ACC112 (cell line): Measurements from ENCODE around the gene ANXA4.
A peak's percentile ranks its signal among the peaks of the same experiment; 100 is the strongest.
"Not testable (repeated sequence)": the region's sequence is repeated elsewhere in the genome, so short reads cannot be mapped to it uniquely, and the experiment has no call there.

Experiments
- H2AFZ ChIP-seq: fragments of 200-600 bp; sonication (generic); one replicate; pipeline ENCODE4 v1.6.0; 2017; ENCODE audit warnings: antibody characterized with exemption, low read length; ENCODE audit not compliant: unreplicated experiment
- H3K27ac ChIP-seq: fragments of 200-600 bp; sonication (generic); 2 replicates; pipeline ENCODE4 v1.5.1; 2014; ENCODE audit warnings: low read depth, mild to moderate bottlenecking, antibody characterized with exemption, low read length, moderate library complexity
- H3K27me3 ChIP-seq: fragments of 200-600 bp; sonication (generic); 2 replicates; pipeline ENCODE4 v1.6.1; 2014; ENCODE audit warnings: mild to moderate bottlenecking, antibody characterized with exemption, low read length, moderate library complexity, mixed read lengths; ENCODE audit not compliant: insufficient read depth
- H3K36me3 ChIP-seq: fragments of 200-600 bp; sonication (generic); 2 replicates; pipeline ENCODE4 v1.6.1; 2016; ENCODE audit warnings: mild to moderate bottlenecking, antibody characterized with exemption, low read length, moderate library complexity, mixed read lengths; ENCODE audit not compliant: insufficient read depth
- H3K4me1 ChIP-seq: fragments of 200-600 bp; sonication (generic); one replicate; pipeline ENCODE4 v1.6.1; 2016; ENCODE audit warnings: low read length, mixed read lengths; ENCODE audit not compliant: insufficient read depth, unreplicated experiment, control insufficient read depth
- H3K4me3 ChIP-seq: fragments of 200-600 bp; sonication (generic); 2 replicates; pipeline ENCODE4 v1.5.1; 2014; ENCODE audit warnings: mild to moderate bottlenecking, low read depth, low read length
- H3K79me2 ChIP-seq: fragments of 200-600 bp; sonication (generic); one replicate; pipeline ENCODE4 v1.6.0; 2016; ENCODE audit warnings: low read length; ENCODE audit not compliant: control insufficient read depth, unreplicated experiment, insufficient read depth

ANXA4 gene

GRCh38 chr2:69755862-69756467 is 14.0 kb downstream of the ANXA4 start:
- Histone ChIP-seq H2AFZ (peak overlapping the region; percentile 20), H3K79me2 (peaks cover 20% of the 10 kb centered on the region), H3K4me3 (no peak overlapping the region)

GRCh38 chr2:69762025-69762424 is 20.1 kb downstream of the ANXA4 start:
- Histone ChIP-seq H3K4me3 (no peak overlapping the region), H3K4me1 (peaks cover 16% of the 10 kb centered on the region), H3K27me3 (no peaks in the 10 kb centered on the region), H3K27ac (no peak overlapping the region), H2AFZ (no peak overlapping the region), H3K79me2 (no peaks in the 10 kb centered on the region), H3K36me3 (no peaks in the 10 kb centered on the region; the same call in 1 of the 2 replicates)

More at GRCh38 chr2:69755862-69756467, 14.0 kb downstream of the ANXA4 start:
- Histone ChIP-seq H3K36me3 (no peaks in the 10 kb centered on the region; the same call in 1 of the 2 replicates), H3K4me1 (peaks cover 23% of the 10 kb centered on the region), H3K27me3 (no peaks in the 10 kb centered on the region), H3K27ac (peak overlapping the region; percentile 45)

- Histone ChIP-seq H3K27me3 (no peaks in the 10 kb centered on the region), H3K79me2 (no peaks in the 10 kb centered on the region), H3K27ac (no peak overlapping the region), H3K36me3 (no peaks in the 10 kb centered on the region; the same call in 1 of the 2 replicates), H3K4me3 (peak overlapping the region; percentile 36; the same call in 1 of the 2 replicates), H2AFZ (peak overlapping the region; percentile 74), H3K4me1 (peaks cover 23% of the 10 kb centered on the region)
These were observed 20.9 kb downstream of the ANXA4 start for GRCh38 chr2:69762513-69763494.

- peaks cover 28% of the 10 kb centered on the region for H3K4me1 ChIP-seq
- not testable (repeated sequence) for H2AFZ ChIP-seq, H3K36me3 ChIP-seq, H3K27me3 ChIP-seq, H3K27ac ChIP-seq, H3K79me2 ChIP-seq, H3K4me3 ChIP-seq
These were observed 21.9 kb downstream of the ANXA4 start for GRCh38 chr2:69763831-69764230.

GRCh38 chr2:69764286-69765095 is 22.6 kb downstream of the ANXA4 start:
- Histone ChIP-seq H3K79me2 (peaks cover 8% of the 10 kb centered on the region), H2AFZ (no peak overlapping the region), H3K27me3 (no peaks in the 10 kb centered on the region), H3K36me3 (no peaks in the 10 kb centered on the region), H3K27ac (no peak overlapping the region), H3K4me3 (no peak overlapping the region), H3K4me1 (peaks cover 32% of the 10 kb centered on the region)

- Histone ChIP-seq H3K4me1 (peaks cover 37% of the 10 kb centered on the region), H3K36me3 (no peaks in the 10 kb centered on the region), H3K4me3 (no peak overlapping the region), H2AFZ (no peak overlapping the region), H3K79me2 (peaks cover 8% of the 10 kb centered on the region), H3K27me3 (no peaks in the 10 kb centered on the region), H3K27ac (no peak overlapping the region)
These were observed 23.1 kb downstream of the ANXA4 start for GRCh38 chr2:69765096-69765380.

GRCh38 chr2:69766014-69766413 is 24.1 kb downstream of the ANXA4 start:
- H3K79me2 ChIP-seq, result peaks cover 8% of the 10 kb centered on the region
- H3K4me1 ChIP-seq, result peaks cover 44% of the 10 kb centered on the region
- no peak overlapping the region for H2AFZ ChIP-seq
- no peaks in the 10 kb centered on the region for H3K36me3 ChIP-seq
- no peaks in the 10 kb centered on the region for H3K27me3 ChIP-seq
- no peak overlapping the region for H3K27ac ChIP-seq
- no peak overlapping the region for H3K4me3 ChIP-seq

GRCh38 chr2:69767034-69767433 is 25.1 kb downstream of the ANXA4 start:
- H2AFZ ChIP-seq, result no peak overlapping the region
- H3K27me3 ChIP-seq, result no peaks in the 10 kb centered on the region
- peaks cover 54% of the 10 kb centered on the region for H3K4me1 ChIP-seq
- no peaks in the 10 kb centered on the region for H3K36me3 ChIP-seq
- H3K79me2 ChIP-seq, result peaks cover 10% of the 10 kb centered on the region
- H3K27ac ChIP-seq, result peak overlapping the region; percentile 72
- H3K4me3 ChIP-seq, result no peak overlapping the region

- no peak overlapping the region for H3K4me3 ChIP-seq
- no peaks in the 10 kb centered on the region for H3K36me3 ChIP-seq
- no peaks in the 10 kb centered on the region for H3K27me3 ChIP-seq
- peaks cover 15% of the 10 kb centered on the region for H3K79me2 ChIP-seq
- no peak overlapping the region for H2AFZ ChIP-seq
- H3K27ac ChIP-seq, result 0 out of 2 replicates have a peak overlapping the region, but pooled peaks have one; percentile 4
- H3K4me1 ChIP-seq, result peaks cover 60% of the 10 kb centered on the region
These were observed 26.3 kb downstream of the ANXA4 start for GRCh38 chr2:69768235-69768634.

- Histone ChIP-seq H3K27ac (no peak overlapping the region), H3K36me3 (no peaks in the 10 kb centered on the region), H3K4me1 (peaks cover 61% of the 10 kb centered on the region), H3K27me3 (no peaks in the 10 kb centered on the region), H3K79me2 (peaks cover 15% of the 10 kb centered on the region), H2AFZ (no peak overlapping the region), H3K4me3 (no peak overlapping the region)
These were observed 26.9 kb downstream of the ANXA4 start for GRCh38 chr2:69768789-69769188.
